NCI-H82 (cell line): Measurements from ENCODE around the gene KLK3.
A peak's percentile ranks its signal among the peaks of the same experiment; 100 is the strongest.
"Not testable (repeated sequence)": the region's sequence is repeated elsewhere in the genome, so short reads cannot be mapped to it uniquely, and the experiment has no call there.

ENCODE experiments used
- DNase-seq: peaks from one replicate; lab custom pipeline; 2025; lab: John Stamatoyannopoulos, UW

The KLK3 gene

GRCh38 chr19:50854636-50855410 lies at the start of gene KLK3:
TSS of gene KLK3 (plus strand) at chr19:50854915. CDS start at chr19:50854956, 41 bp downstream.
- no peak for DNase-seq

- DNase-seq, result no peak
Measured at GRCh38 chr19:50808856-50809255, 45.9 kb upstream of the KLK3 start.

DNA sequence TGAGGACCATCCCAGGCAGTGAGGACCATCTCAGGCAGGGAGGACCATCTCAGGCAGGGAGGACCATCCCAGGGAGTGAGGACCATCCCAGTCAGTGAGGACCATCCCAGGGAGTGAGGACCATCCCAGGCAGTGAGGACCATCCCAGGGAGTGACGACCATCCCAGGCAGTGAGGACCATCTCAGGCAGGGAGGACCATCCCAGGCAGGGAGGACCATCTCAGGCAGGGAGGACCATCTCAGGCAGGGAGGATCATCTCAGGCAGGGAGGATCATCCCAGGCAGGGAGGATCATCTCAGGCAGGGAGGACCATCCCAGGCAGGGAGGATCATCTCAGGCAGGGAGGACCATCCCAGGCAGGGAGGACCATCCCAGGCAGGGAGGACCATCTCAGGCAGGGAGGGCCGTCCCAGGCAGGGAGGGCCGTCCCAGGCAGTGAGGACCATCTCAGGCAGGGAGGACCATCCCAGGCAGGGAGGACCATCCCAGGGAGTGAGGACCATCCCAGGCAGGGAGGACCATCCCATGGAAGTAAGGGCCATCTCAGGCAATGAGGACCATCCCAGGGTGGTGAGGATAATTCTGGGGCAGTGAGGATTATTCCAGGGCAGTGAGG lies 43.0 kb upstream of the KLK3 start:
- DNase-seq, result not testable (repeated sequence)

GRCh38 chr19:50812474-50812873 lies 42.2 kb upstream of the KLK3 start:
- no peak for DNase-seq

GRCh38 chr19:50814883-50815282 lies 39.8 kb upstream of the KLK3 start:
- no peak for DNase-seq

DNA sequence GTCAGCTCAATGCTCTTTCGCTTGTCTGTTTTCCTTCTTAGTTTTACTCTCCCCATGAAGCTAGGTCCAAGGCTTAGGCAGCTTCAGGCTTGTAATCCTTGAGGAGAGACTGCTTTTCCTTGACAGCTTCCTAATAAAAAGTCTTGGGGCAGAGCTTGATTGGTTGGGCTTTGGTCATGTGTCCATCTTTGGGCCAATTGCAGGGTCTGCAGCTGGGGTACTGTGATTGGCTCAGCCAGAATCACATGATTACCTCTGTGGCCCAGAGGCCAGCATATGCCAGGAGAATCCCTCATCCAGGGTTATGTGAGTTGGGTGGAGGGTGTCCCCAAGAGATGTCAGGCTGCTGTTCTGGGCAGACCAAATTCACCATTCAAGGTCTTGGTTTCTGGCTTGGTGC lies 39.3 kb upstream of the KLK3 start:
- DNase-seq, result peak; percentile 25

DNA sequence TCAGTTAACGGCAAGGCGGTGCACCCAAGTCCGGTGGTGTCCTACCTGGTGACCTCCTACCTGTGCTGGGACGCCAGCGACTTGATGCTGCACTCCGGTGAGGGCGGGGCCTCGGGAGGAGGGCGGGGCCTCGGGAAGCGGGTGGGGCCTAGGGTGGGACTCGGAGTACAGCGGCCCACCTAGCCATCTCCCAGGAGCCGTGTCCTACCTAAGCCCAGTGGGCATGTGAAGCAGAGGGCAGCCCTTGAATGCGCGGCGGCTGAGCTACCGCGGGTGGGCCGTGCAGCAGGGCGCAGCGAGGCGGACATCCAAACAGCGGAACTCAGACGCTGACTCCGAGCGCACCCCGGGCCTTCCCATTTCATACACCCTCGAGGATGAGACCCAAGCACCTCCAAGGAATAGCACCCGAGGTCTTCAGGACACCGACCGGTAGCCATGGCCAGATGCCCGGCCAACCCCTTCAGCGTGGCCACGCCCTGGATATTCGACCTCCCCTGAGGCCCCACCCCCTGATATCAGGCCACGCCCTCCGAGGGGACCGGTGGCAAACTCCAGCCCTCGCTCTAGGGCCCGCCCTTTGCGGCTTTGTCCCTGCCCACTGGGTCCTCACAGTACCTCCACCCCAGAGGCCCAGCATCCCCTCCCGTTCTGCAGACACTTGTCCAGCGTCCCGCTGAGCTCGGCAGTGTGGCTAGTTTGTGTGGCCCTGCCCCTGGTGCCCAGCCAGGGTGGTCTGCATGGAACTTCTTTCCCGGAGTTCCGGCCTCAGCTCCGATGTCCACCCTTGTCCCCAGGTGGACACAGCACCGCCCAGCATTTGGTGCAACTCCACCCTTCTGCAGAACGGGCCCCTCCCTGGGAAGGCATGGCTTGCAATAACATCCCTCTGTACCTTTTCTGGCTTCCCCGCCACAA lies 36.5 kb upstream of the KLK3 start:
- DNase-seq, result peak; percentile 67

GRCh38 chr19:50818859-50819472 lies 35.7 kb upstream of the KLK3 start:
- no peak for DNase-seq

DNA sequence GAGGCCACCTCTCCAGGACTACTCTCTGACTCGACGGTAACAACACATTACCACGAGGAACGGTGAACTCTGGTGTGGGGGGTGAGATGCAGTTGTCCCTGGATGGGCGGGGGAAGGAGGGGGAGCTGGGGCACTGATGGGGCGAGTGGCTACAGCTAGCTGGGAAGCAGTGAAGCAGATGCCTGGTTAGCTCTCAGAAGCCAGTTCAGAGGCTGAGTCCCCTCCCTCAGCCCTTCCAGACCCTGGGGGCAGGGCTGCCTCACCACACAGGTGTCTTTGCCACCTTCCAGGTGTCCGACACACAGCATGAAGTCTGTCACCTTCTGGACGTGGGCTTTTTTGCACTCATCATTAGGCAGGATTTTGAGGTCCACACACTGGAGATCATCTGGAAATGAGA lies 35.1 kb upstream of the KLK3 start:
- DNase-seq, result no peak

- DNase-seq, result no peak
Measured at GRCh38 chr19:50820086-50820485, 34.6 kb upstream of the KLK3 start.

GRCh38 chr19:50820549-50821247 lies 34.0 kb upstream of the KLK3 start:
- peak; percentile 15 for DNase-seq

DNA sequence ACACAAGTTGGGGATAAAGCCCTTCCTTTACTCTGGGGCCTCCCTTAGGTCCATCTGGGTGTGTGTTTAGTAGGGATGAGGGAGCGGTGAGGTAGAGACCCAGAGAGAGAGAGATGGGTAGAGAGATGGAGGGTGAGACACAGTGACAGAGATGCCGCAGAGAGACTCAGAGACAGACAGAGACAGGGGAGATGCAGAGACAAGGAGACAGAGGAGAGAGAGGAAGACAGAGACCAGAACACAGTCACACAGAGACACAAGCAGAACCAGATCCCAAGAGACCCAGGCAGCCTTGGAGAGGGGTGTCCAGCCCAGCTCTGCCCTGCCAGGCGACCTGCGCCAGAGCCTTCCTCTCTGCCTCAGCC lies 33.5 kb upstream of the KLK3 start:
- DNase-seq, result no peak

GRCh38 chr19:50821622-50822021 lies 33.1 kb upstream of the KLK3 start:
- DNase-seq, result no peak

DNA sequence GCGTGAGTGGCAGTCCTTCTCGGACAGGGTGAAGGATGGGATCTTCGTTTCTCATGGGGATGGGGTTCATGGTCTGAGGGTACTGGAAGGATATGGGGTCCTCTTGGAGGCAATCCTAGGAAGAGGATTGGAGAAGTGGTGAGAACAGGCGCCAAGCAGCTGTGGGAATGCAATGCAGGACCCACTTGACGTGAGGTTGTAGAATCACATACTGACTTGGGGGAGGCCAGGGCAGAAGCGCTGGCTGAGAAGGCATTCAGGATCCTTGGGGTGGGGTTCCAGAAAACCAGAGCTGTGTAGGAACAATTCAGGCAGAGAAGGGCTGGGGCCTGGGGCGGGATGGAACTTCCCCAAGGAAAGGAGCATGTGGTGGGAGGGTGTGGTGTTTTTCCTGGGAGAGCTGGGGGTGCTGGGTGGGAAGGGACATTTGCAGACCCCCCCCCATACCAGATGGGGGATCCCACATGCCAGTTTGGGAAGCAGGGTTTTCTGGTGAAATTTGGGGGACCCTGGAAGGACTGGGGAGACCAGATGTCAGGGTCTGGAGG lies 32.0 kb upstream of the KLK3 start:
- no peak for DNase-seq

DNA sequence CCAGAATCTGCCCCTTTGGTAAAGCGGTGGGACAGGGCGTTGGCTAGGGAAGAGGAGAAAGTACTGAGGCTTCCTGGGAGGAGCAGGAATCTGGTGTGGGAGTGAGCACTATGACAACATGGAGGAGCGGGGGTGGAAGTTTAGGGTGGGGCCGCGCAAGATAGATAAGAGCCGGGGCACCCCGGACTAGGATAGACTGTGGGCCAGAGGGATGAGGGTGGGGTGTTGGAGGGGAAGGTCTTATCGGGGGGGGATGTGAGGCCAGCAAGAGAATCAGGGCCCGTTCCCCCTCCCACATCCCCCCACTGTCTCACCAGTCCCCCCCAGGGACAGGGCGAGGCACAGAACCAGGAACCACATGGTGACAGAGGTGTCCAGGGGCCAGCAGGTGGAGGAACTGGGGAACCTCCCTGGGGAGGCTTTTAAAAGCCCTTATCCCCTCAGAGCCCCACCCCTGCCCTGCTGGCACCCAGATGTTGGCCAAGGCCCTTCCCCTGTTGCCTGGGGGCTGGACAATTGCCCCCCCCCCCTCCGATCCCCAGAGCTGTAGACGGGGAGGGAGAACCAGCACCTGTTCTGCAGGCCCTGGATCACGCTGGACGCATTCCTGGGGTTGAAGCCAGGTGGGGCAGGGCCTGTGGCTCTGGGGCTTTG lies 31.2 kb upstream of the KLK3 start, which contains the start of gene KLK1:
Gene KLK1, minus strand, starts transcription at position 399 of the 654 bp plus-strand sequence. Its CDS starts 39 bp downstream, at position 360.
- no peak for DNase-seq

DNA sequence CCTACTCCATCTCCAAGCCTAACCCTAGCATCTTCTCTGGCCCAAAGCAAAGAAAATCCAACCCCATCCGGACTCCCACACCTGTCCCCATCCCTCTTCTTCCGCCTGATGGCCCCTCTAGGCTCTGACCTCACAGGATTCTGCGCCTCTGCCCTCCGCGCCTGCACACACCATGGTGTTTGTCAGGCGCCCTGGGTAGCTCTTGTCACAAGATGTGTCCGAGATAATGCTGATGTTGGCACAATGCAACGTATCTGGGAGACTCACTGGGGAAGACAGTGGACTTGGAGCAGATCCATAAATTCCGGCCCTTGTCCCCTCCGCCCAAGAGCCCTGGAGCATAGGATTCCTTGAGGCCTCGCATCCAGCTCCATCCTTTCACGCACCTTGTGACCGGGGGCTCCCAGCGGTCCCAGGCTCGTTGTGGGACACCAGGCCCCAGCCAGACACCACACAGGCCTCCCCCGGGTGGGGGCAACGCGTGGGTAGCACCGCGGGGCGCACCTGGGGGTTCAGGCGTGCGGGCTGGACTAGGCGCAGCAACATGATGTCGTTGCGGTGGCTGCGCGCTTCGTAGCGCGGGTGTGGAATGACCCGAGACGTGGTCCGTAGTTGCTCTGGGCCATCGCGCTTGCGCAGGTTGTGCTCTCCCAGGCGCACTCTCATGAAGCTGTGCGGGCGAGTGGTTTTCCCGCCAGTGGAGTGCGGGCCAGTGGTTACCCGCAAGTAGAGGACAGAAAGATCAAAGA lies 28.0 kb upstream of the KLK3 start:
- no peak for DNase-seq

- DNase-seq, result no peak
Measured at GRCh38 chr19:50827476-50827875, 27.2 kb upstream of the KLK3 start.

DNA sequence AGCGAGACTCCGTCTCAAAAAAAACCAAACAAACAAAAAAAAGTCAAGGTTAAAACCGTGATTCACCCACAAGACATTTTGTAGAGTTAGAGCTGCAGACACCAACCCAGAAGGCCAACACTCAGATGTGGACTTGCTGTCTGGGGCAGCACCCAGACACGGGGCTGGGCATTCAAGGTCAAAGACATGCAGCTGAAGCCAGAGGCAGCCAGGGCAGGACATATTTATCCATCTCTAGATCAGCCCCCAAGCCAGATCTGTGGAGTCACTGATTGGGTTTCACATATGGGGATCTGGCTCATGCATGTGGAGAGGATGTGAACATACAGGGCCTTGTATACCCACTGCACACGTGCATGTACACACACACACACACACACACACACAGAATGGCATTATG lies 24.9 kb upstream of the KLK3 start:
- no peak for DNase-seq

- DNase-seq, result no peak
Measured at GRCh38 chr19:50830266-50831025, 24.3 kb upstream of the KLK3 start.
